ENCODE data around the gene GRM2.

DNA sequence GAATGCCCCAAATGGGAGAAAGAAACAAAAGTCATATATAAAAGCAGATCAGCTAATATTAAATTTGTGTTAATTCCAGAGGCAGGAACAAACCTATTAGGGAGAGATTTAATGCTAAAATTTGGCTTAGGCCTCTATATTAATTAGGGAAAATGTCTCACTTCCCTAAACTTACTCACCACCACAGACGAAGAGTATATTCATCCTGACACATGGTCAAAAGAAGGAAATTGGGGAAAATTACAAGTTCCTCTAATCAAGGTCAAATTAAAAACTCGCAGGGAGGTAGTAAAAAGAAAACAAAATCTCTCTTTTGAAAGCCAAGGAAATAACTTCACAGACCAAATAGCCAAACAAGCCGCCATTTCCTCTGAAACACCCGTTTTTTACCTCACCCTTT is 32.2 kb downstream of the GRM2 start:
- TF ChIP-seq, protein P1, sequence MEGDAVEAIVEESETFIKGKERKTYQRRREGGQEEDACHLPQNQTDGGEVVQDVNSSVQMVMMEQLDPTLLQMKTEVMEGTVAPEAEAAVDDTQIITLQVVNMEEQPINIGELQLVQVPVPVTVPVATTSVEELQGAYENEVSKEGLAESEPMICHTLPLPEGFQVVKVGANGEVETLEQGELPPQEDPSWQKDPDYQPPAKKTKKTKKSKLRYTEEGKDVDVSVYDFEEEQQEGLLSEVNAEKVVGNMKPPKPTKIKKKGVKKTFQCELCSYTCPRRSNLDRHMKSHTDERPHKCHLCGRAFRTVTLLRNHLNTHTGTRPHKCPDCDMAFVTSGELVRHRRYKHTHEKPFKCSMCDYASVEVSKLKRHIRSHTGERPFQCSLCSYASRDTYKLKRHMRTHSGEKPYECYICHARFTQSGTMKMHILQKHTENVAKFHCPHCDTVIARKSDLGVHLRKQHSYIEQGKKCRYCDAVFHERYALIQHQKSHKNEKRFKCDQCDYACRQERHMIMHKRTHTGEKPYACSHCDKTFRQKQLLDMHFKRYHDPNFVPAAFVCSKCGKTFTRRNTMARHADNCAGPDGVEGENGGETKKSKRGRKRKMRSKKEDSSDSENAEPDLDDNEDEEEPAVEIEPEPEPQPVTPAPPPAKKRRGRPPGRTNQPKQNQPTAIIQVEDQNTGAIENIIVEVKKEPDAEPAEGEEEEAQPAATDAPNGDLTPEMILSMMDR (conservative IDR thresholded peaks at IDR 0.05 in 1 of 2, IDR thresholded peaks at IDR 0.05 in 1 of 2; ENCODE audit: low read depth in 1 of 2, low read length in 2 of 2) = no peak
- TF ChIP-seq EZH2 (IDR thresholded peaks at IDR 0.05; ENCODE audit: low read length, missing control alignments) = no peak

Data from fibroblast of lung (primary cell).